ENCODE results near the gene TCOF1.
A peak's percentile ranks its signal among the peaks of the same experiment; 100 is the strongest.

Gene TCOF1

DNA sequence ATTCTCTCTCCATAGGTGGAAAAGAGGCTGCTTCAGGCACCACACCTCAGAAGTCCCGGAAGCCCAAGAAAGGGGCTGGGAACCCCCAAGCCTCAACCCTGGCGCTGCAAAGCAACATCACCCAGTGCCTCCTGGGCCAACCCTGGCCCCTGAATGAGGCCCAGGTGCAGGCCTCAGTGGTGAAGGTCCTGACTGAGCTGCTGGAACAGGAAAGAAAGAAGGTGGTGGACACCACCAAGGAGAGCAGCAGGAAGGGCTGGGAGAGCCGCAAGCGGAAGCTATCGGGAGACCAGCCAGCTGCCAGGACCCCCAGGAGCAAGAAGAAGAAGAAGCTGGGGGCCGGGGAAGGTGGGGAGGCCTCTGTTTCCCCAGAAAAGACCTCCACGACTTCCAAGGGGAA lies 38.8 kb downstream of the TCOF1 start:
- Mint-ChIP-seq H3K9me3 (no peaks in the 10 kb centered on the region), H3K36me3 (peaks cover 17% of the 10 kb centered on the region)
- no peak for DNase-seq (ENCODE audit: low spot score in 2 of 2)

DNA sequence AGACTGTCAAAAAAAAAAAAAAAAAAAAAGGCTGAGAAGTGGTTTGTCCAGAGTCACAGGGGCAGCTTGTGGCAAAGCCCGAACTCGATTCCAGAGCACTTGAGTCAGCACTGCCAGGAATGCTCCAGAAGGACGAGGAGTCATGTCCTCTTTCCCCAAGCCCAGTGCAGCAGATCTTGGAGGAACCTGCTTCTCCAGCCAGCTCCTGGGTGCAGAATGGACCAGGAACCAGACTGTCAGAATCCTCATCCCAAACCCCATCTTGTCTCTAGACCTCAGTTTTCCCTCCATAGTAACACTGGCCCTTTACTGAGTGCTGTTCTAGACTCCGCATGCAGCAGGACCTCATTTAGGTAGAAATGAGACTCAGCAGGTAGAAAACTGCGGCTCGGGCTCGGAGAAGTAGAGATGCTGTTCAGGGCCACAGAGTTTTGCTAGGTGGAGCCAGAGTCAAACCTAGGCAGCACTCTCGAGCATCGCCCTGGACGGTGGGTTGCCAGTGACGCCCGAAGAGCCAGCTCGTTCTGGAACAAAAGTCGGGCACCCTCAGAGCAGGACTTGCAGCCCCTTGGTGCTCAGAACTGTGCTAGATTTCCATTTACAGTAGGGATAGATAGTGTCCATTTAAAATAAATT lies 39.8 kb downstream of the TCOF1 start:
- DNase-seq (ENCODE audit: low spot score in 2 of 2), result peak in 1 of 2 donors; percentile 44
- no peak overlapping the region for H3K4me3 Mint-ChIP-seq
- no peak for ATAC-seq (ENCODE audit: low read depth)
- H3K27ac Mint-ChIP-seq, result peak overlapping the region; percentile 100
- no peaks in the 10 kb centered on the region for H3K27me3 Mint-ChIP-seq
- peaks cover 22% of the 10 kb centered on the region for H3K36me3 Mint-ChIP-seq
- H3K4me1 Mint-ChIP-seq, result peaks cover 30% of the 10 kb centered on the region
- H3K9me3 Mint-ChIP-seq, result no peaks in the 10 kb centered on the region

More for the DNA sequence above, 38.8 kb downstream of the TCOF1 start:
- Mint-ChIP-seq H3K27me3 (no peaks in the 10 kb centered on the region), H3K4me3 (no peak overlapping the region), H3K27ac (peak overlapping the region; percentile 67), H3K4me1 (peaks cover 23% of the 10 kb centered on the region)
- no peak for ATAC-seq (ENCODE audit: low read depth)

DNA sequence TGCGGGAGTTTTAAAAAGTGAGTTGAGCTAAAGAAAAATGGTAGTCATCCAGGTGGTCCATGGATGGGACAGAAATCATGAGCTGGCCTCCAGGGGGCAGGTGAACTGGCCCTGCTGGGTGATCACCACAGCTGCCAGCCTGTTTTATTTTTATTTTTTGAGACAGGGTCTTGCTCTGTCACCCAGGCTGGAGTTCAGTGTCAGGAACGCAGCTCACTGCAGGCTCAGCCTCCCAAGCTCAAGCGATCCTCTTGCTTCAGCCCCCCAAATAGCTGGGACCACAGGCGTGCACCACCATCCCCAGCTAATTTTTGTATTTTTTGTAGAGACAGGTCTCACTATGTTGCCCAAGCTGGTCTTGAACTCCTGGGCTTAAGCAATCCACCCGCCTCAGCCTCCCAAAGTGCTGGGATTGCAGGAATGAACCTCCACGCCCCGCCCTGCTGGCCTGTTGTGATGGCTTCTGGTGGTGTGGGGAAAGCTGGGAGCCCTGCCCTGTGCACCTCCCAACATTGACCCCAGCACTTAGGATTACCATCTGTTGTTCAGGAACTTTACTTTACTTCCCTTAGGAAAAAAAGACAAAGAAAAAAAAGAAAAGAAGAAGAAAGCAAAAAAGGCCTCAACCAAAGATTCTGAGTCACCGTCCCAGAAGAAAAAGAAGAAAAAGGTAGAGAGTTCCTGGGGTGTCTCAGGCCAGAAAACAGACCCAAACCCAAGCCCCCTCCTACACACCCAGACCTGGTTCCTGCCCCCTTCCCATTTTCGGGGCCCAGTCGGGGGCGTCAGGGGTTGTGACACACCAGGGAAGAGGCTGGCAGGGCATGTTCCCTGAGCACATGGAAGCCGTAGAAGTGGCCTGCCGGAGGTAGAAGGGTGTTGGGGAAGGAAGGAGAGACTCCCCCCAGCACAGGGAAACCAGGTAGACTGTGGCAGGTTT lies 40.6 kb downstream of the TCOF1 start:
- H3K4me1 Mint-ChIP-seq, result peaks cover 36% of the 10 kb centered on the region
- no peak overlapping the region for H3K4me3 Mint-ChIP-seq
- peaks cover 26% of the 10 kb centered on the region for H3K36me3 Mint-ChIP-seq
- H3K27ac Mint-ChIP-seq, result peak overlapping the region; percentile 100
- DNase-seq (ENCODE audit: low spot score in 2 of 2), result peak in 1 of 2 donors; percentile 53
- ATAC-seq (ENCODE audit: low read depth), result no peak
- H3K9me3 Mint-ChIP-seq, result no peaks in the 10 kb centered on the region
- H3K27me3 Mint-ChIP-seq, result no peaks in the 10 kb centered on the region

DNA sequence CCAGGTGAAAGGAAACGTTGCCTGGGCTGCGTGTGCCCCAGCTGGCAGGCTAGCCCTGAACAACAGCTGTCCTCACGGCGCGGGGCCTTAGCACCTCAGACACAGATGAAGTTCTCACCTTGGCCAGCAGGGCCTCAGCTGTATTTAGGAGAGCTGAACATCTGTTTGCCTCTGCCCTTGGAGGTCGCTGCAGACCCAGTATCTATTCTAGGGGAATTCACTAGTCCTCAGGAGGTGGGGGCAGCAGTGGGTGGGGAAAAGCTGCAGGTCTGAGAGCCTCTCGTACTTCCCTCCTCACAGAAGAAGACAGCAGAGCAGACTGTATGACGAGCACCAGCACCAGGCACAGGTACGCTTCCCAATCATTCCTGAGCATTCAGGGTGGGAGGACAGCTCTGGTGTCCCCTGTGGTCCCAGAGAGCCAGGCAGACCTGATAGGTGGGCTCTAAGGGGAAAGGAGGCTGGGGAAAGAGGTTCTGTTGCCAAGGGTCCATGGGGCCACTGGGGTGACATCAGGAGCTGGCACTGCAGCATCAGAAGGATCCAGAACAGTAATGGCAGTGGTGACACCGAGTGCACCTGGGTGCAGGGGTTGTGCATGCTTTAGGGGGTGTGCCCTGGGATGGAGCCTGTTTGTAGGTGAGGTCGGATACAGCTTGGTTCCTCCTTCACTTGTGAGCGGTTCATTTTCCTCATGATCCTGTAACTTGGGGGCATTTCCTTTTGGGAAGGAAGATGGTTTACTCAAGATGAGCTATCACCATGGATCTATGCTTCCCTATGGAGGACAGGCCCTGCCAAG lies 41.4 kb downstream of the TCOF1 start:
- ATAC-seq (ENCODE audit: low read depth) (peak; percentile 60), DNase-seq (ENCODE audit: low spot score in 2 of 2) (peak; percentile 78 to 82)
- Mint-ChIP-seq H3K27ac (peak overlapping the region; percentile 100), H3K4me1 (peaks cover 37% of the 10 kb centered on the region), H3K36me3 (peaks cover 25% of the 10 kb centered on the region), H3K9me3 (no peaks in the 10 kb centered on the region), H3K4me3 (peak overlapping the region; percentile 69), H3K27me3 (no peaks in the 10 kb centered on the region)

- peak; percentile 3 for ATAC-seq (ENCODE audit: low read depth)
- Mint-ChIP-seq H3K27ac (peak overlapping the region; percentile 100), H3K4me3 (no peak overlapping the region)
Observed at GRCh38 chr5:150399524-150400211, 42.2 kb downstream of the TCOF1 start.

DNA sequence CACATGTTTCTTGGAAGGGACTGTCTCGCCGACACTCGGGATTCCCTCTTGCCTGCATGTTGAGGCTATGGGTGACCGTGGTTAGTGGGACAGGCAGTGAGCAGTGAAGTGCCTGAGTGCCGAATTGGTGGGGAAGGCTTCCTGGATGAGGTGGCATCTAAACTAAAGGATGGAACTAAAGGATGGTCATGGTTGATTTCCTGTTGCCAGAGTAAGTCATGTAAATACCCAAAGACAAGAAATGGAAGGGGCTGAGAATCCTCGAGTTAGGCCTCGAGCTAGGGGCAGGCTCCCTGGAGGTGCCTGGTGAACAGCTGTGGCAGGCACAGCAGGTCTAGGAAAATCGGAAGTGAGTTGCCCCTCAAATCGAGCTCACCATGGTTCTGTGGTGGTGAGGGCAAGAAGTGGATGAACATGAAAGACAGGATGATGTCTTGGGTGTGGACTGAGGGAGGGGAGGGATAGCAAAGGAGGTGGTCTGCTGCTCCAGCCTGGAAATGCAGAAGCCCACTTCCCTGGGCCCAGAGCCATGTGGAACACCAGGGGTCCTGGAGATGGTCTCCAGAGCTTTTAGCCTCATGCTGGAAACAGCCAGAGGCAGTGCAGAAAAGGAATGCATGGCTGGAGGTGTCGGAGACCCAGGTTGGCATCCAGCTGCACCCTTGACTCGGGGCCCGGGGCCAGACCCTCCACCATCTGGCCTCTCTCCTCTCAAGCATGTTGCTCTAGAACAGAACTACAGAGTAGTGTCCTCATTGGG lies 43.0 kb downstream of the TCOF1 start:
- Mint-ChIP-seq H3K4me3 (peak overlapping the region; percentile 18), H3K36me3 (peaks cover 30% of the 10 kb centered on the region), H3K27me3 (no peaks in the 10 kb centered on the region), H3K9me3 (no peaks in the 10 kb centered on the region), H3K4me1 (peaks cover 41% of the 10 kb centered on the region), H3K27ac (peak overlapping the region; percentile 100)
- ATAC-seq (ENCODE audit: low read depth), result peak; percentile 1
- peak; percentile 47 to 72 for DNase-seq (ENCODE audit: low spot score in 2 of 2)

More at GRCh38 chr5:150399524-150400211, 42.2 kb downstream of the TCOF1 start:
- H3K9me3 Mint-ChIP-seq, result no peaks in the 10 kb centered on the region
- peaks cover 27% of the 10 kb centered on the region for H3K36me3 Mint-ChIP-seq
- H3K4me1 Mint-ChIP-seq, result peaks cover 41% of the 10 kb centered on the region
- DNase-seq (ENCODE audit: low spot score in 2 of 2), result peak; percentile 44 to 78
- no peaks in the 10 kb centered on the region for H3K27me3 Mint-ChIP-seq

DNA sequence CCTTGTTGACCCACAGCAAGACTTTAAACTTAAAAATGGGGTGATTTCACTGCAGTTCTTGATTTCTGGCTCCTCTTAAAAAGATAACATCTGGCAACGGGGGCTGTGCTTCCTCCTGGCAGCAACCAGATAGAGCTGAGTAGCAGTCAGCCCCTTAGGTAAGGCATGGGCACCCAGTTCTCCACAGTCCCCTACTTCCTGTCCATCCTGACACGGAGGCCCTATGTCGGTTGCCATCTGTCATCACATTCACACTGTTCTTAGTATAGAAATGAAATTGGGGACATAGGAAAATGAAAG lies 43.5 kb downstream of the TCOF1 start:
- Mint-ChIP-seq H3K4me1 (peaks cover 43% of the 10 kb centered on the region), H3K36me3 (peaks cover 33% of the 10 kb centered on the region), H3K27me3 (no peaks in the 10 kb centered on the region), H3K27ac (peak overlapping the region; percentile 100), H3K4me3 (no peak overlapping the region), H3K9me3 (no peaks in the 10 kb centered on the region)
- DNase-seq (ENCODE audit: low spot score in 2 of 2) (peak in 1 of 2 donors; percentile 51), ATAC-seq (ENCODE audit: low read depth) (peak; percentile 3)

- peak overlapping the region; percentile 55 for H3K4me3 Mint-ChIP-seq
- H3K36me3 Mint-ChIP-seq, result peaks cover 33% of the 10 kb centered on the region
- H3K4me1 Mint-ChIP-seq, result peaks cover 44% of the 10 kb centered on the region
- H3K27ac Mint-ChIP-seq, result peak overlapping the region; percentile 100
- no peaks in the 10 kb centered on the region for H3K9me3 Mint-ChIP-seq
- ATAC-seq (ENCODE audit: low read depth) (peak; percentile 2), DNase-seq (ENCODE audit: low spot score in 2 of 2) (peak; percentile 38 to 69)
- no peaks in the 10 kb centered on the region for H3K27me3 Mint-ChIP-seq
Observed at GRCh38 chr5:150401376-150402228, 44.1 kb downstream of the TCOF1 start.

DNA sequence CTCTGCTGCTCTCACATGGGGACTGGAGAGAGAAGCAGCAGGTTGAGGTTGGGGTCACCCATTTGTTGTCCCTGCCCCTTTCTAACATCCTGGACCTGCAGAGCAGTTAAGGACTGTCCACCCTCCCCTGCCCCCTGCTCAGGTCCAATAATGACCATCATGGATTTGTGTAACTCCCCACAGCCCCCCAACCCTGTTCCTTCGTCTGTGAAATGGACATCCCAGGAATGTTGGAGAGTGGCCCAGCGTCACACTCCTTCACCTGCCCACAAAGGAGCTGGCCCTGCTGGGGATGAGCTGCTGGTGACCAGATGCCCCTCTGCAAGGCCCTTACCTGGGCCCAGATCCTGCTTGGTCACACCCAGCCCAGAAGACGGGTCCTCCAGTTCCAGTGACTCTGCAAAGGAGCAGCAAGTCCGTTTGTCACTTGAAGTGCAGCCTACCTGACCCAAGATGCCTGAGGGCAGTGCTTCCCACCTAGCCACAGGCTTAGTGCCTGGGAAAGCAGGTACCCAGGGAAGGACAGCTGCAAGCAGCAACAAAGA lies 44.8 kb downstream of the TCOF1 start:
- Mint-ChIP-seq H3K9me3 (no peaks in the 10 kb centered on the region), H3K36me3 (peaks cover 39% of the 10 kb centered on the region), H3K4me3 (peak overlapping the region; percentile 10), H3K27me3 (no peaks in the 10 kb centered on the region), H3K4me1 (peaks cover 50% of the 10 kb centered on the region), H3K27ac (peak overlapping the region; percentile 100)
- ATAC-seq (ENCODE audit: low read depth) (no peak), DNase-seq (ENCODE audit: low spot score in 2 of 2) (peak; percentile 45 to 65)

GRCh38 chr5:150402901-150403342 lies 45.4 kb downstream of the TCOF1 start:
- peaks cover 44% of the 10 kb centered on the region for H3K36me3 Mint-ChIP-seq
- no peaks in the 10 kb centered on the region for H3K9me3 Mint-ChIP-seq
- H3K27me3 Mint-ChIP-seq, result no peaks in the 10 kb centered on the region
- peak overlapping the region; percentile 100 for H3K27ac Mint-ChIP-seq
- H3K4me1 Mint-ChIP-seq, result peaks cover 55% of the 10 kb centered on the region
- DNase-seq (ENCODE audit: low spot score in 2 of 2) (peak in 1 of 2 donors; percentile 61), ATAC-seq (ENCODE audit: low read depth) (no peak)
- H3K4me3 Mint-ChIP-seq, result no peak overlapping the region

DNA sequence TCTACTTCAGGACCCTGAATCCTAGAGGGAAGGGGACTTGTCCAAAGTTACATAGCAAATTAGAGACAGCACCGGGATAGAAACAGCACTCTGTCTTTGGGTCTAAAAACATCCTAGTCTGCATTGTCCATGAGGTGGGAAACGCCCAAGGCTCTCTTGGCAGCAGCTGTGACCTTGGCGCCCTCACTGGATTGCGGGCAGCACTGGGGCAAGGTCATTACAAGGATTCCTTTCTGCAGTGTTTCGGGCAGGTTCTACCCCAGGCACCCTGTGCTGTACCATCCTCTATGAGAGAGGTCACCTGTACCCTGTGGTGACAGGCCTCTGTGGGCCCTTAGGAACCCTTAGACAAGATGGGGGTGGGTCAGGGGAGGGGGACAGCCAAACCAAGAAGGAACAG lies 46.6 kb downstream of the TCOF1 start:
- Mint-ChIP-seq H3K27ac (peak overlapping the region; percentile 100), H3K36me3 (peaks cover 56% of the 10 kb centered on the region), H3K4me1 (peaks cover 59% of the 10 kb centered on the region), H3K9me3 (no peaks in the 10 kb centered on the region), H3K4me3 (peak overlapping the region; percentile 35), H3K27me3 (no peaks in the 10 kb centered on the region)
- DNase-seq (ENCODE audit: low spot score in 2 of 2) (peak in 1 of 2 donors; percentile 58), ATAC-seq (ENCODE audit: low read depth) (no peak)

DNA sequence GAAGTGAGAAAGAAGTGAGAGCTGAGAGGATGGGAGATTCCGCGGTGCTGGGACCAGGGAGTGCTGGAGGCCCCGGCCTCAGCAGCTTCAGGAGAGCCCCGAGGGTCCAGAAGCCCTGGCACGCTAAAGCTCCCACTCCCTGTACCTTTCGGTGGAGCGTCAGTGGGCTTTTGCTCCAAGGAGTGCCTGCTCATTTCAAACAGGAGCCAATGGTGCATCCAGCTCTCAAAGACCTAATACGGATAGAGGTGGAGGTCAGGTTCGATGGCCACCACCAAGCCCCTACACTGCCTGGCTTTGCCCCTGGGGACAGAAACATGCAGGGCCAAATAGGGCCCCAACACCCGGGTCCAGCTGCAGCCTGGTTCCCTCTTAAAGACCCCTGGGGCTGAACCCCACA lies 47.0 kb downstream of the TCOF1 start:
- DNase-seq (ENCODE audit: low spot score in 2 of 2), result peak in 1 of 2 donors; percentile 51
- no peaks in the 10 kb centered on the region for H3K9me3 Mint-ChIP-seq
- H3K27me3 Mint-ChIP-seq, result no peaks in the 10 kb centered on the region
- H3K36me3 Mint-ChIP-seq, result peaks cover 58% of the 10 kb centered on the region
- peak overlapping the region; percentile 35 for H3K4me3 Mint-ChIP-seq
- peaks cover 59% of the 10 kb centered on the region for H3K4me1 Mint-ChIP-seq
- no peak for ATAC-seq (ENCODE audit: low read depth)
- H3K27ac Mint-ChIP-seq, result peak overlapping the region; percentile 100

Measured in memory B cell (primary cell).